ENCODE measurements around the gene CENPL.

Gene CENPL

DNA sequence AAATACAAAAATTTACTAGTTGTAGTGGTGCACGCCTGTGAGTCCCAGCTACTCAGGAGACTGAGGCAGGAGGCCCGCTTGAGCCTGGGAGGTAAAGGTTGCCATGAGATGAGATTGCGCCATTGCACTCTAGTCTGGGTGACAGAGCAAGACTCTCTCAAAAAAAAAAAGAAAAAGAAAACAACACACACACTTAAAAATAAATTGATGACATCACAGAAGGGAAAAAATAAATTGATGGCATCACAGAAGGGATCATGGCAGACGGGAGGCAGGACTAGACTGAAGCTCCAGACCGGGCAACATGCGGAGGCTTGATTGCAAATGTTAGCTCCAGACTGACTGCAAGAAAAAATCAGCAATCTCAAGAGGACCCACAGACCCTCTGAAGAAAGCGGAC, 66.6 kb downstream of the CENPL start:
- DNase-seq (ENCODE audit: low spot score) = no peak

DNA sequence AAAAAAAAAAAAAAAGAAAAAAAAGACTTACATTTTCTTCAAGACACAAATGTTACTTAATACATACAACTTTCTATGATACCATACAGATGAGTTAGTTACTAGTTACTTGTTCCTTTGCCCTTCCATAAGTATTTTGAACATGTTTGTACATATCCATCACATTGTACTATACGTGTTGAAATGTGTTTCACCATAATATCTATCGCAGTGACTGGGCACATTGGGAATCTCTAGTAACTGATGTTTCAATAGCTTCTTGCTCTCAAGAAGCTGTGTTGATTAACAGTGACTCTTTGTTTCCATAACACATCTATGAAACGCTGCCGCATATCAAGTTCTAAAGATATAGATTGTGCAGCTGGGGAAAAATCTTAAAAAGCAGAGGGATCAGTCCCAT, 67.0 kb downstream of the CENPL start:
- DNase-seq (ENCODE audit: low spot score) = no peak

DNA sequence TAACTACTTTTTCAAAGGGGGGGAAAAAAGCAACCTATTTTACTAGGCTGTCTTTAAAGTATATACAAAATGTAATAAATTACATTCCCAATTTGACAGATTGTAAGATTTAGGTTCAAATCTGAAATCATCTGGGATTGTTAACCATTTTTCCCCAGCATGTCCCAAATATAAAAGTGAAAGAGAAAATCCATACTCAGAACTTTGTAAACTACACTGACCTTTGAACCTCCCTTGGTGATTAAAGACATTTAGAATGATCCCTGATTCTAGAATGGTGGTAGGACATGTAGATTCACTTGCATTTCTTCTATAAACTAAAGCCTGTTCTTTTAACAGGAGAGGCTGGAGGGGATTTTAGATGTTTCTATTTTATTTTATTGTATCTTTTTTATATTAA, 70.9 kb downstream of the CENPL start:
- no peak for DNase-seq (ENCODE audit: low spot score)
